CD4-positive, alpha-beta T cell (primary cell): Measurements from ENCODE around the gene GOPC. TPM values are rescaled to one million over a fixed set of nuclear protein-coding genes. Genes with fewer than 3 reads are reported as not detected.

Source experiments
- ATAC-seq: fragments of 200-7000 bp; cut with Tn5 transposase; one replicate; pipeline ENCODE4 v1.10.0; 2022; ENCODE audit warnings: mild to moderate bottlenecking; ENCODE audit not compliant: poor library complexity
- CTCF ChIA-PET: fragments of 350-600 bp; sonication (Branson Sonifier 250); formaldehyde crosslinking; loops from one replicate; lab custom pipeline; 2021; ENCODE audit warnings: antibody characterized with exemption, inconsistent platforms; lab: Charles Lee
- POLR2A ChIA-PET: fragments of 350-600 bp; sonication (Branson Sonifier 250); formaldehyde crosslinking; loops from one replicate; lab custom pipeline; 2021; ENCODE audit warnings: antibody characterized with exemption, inconsistent platforms; lab: Charles Lee
- DNase-seq, 14 experiments: peaks; one replicate each; pipeline ENCODE4 v3.0.0-alpha.2; 2013 to 2020; ENCODE audit warnings: mixed read lengths in 2 of 14
- H3K27ac ChIP-seq, 2 donors: one replicate each; pipeline versions ENCODE4 v1.5.1 to v1.7.0; 2013; ENCODE audit warnings: low read length in 2 of 2, low read depth in 1 of 2, mild to moderate bottlenecking in 1 of 2
- H3K27me3 ChIP-seq, 2 experiments: 1 replicate in 1 of 2; 2 replicates in 1 of 2; pipeline versions ENCODE4 v1.6.1 to v1.7.0; 2013; ENCODE audit warnings: low read length in 2 of 2, control low read depth in 1 of 2, mild to moderate bottlenecking in 1 of 2, moderate library complexity in 1 of 2; ENCODE audit not compliant: insufficient read depth in 2 of 2, control insufficient read depth in 1 of 2
- H3K36me3 ChIP-seq: one replicate; pipeline ENCODE4 v1.6.1; 2013; ENCODE audit warnings: low read length, control low read depth; ENCODE audit not compliant: insufficient read depth
- H3K4me1 ChIP-seq: one replicate; pipeline ENCODE4 v1.6.1; 2013; ENCODE audit warnings: low read length, control low read depth; ENCODE audit not compliant: insufficient read depth
- H3K4me3 ChIP-seq: one replicate; pipeline ENCODE4 v1.5.1; 2013; ENCODE audit warnings: mild to moderate bottlenecking, low read length, moderate library complexity
- H3K9me3 ChIP-seq, 2 experiments: 1 replicate in 1 of 2; 2 replicates in 1 of 2; pipeline versions ENCODE4 v1.6.1 to v1.7.0; 2013; ENCODE audit warnings: low read length in 2 of 2, mild to moderate bottlenecking in 2 of 2, control low read depth in 1 of 2, moderate library complexity in 1 of 2; ENCODE audit not compliant: control insufficient read depth in 1 of 2, insufficient read depth in 1 of 2
- H3K27ac Mint-ChIP-seq: one replicate; pipeline ENCODE4 v1.8.0; 2020; ENCODE audit warnings: mixed read lengths
- H3K27me3 Mint-ChIP-seq: one replicate; pipeline ENCODE4 v1.8.0; 2021; ENCODE audit warnings: mixed read lengths
- H3K36me3 Mint-ChIP-seq: one replicate; pipeline ENCODE4 v1.8.0; 2021; ENCODE audit warnings: low read depth, mixed read lengths
- H3K4me1 Mint-ChIP-seq: one replicate; pipeline ENCODE4 v1.8.0; 2021; ENCODE audit warnings: low read depth, mixed read lengths
- H3K4me3 Mint-ChIP-seq: one replicate; pipeline ENCODE4 v1.8.0; 2020; ENCODE audit warnings: mild to moderate bottlenecking, mixed read lengths
- H3K9me3 Mint-ChIP-seq: one replicate; pipeline ENCODE4 v1.8.0; 2020; ENCODE audit warnings: mixed read lengths
- intact Hi-C, 2 experiments: fragments of 100-400 bp; cut with DNase I in 1 of 2; cut with micrococcal nuclease in 1 of 2; formaldehyde crosslinking; loops; one replicate each; pipeline versions ENCODE4 v1.15.1 to v1.9.0; 2023 to 2025; cut with DNase I, micrococcal nuclease
- total RNA-seq, 174 experiments: library from RNA in 2 of 174; stranded (reverse) in 2 of 174; gene quantifications; one replicate each; pipeline ENCODE4 v1.2.3 and lab custom pipeline; 2021 to 2026
- TF ChIP-seq, protein P1 (sequence below): fragments of 200-600 bp; IDR thresholded peaks from one replicate; pipeline ENCODE4 v1.8.0; 2022; ENCODE audit warnings: antibody characterized with exemption, mild to moderate bottlenecking

GOPC gene
- total RNA-seq, 2 experiments from 2014 or later: 9.7 to 10.8 TPM

DNA sequence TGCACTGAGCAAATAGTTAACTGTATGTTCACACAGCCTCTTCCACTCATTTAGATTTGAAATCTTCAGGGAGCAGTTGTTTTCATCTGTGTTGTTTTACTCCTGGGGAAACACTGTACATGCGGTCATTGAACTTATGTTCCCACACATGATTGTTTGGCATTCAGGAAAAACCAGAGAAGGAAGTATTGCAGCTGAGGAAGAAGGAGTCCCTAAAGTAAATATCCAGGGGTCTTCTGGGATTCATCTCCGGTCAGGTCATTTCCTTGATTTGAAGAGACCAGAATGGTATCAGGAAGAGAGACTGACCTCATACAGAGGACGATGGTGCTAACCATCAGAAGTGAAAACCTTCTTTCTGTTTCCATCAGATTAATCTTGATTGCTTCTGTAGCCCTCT, 67.3 kb downstream of the GOPC start:
- Histone ChIP-seq H3K27me3 (no peaks in the 10 kb centered on the region), H3K4me3 (no peak overlapping the region), H3K9me3 (no peaks in the 10 kb centered on the region), H3K4me1 (no peaks in the 10 kb centered on the region), H3K27ac (no peak overlapping the region), H3K36me3 (no peaks in the 10 kb centered on the region)
- Mint-ChIP-seq H3K27ac (no peak overlapping the region), H3K36me3 (no peaks in the 10 kb centered on the region), H3K27me3 (peaks cover 15% of the 10 kb centered on the region), H3K9me3 (no peaks in the 10 kb centered on the region), H3K4me3 (no peak overlapping the region), H3K4me1 (no peaks in the 10 kb centered on the region)
- TF ChIP-seq, protein P1, sequence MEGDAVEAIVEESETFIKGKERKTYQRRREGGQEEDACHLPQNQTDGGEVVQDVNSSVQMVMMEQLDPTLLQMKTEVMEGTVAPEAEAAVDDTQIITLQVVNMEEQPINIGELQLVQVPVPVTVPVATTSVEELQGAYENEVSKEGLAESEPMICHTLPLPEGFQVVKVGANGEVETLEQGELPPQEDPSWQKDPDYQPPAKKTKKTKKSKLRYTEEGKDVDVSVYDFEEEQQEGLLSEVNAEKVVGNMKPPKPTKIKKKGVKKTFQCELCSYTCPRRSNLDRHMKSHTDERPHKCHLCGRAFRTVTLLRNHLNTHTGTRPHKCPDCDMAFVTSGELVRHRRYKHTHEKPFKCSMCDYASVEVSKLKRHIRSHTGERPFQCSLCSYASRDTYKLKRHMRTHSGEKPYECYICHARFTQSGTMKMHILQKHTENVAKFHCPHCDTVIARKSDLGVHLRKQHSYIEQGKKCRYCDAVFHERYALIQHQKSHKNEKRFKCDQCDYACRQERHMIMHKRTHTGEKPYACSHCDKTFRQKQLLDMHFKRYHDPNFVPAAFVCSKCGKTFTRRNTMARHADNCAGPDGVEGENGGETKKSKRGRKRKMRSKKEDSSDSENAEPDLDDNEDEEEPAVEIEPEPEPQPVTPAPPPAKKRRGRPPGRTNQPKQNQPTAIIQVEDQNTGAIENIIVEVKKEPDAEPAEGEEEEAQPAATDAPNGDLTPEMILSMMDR: no peak
- intact Hi-C loops: no loop called here
- no peak for ATAC-seq
- ChIA-PET POLR2A (no interaction called here), CTCF (no interaction called here)
- no peak for DNase-seq

DNA sequence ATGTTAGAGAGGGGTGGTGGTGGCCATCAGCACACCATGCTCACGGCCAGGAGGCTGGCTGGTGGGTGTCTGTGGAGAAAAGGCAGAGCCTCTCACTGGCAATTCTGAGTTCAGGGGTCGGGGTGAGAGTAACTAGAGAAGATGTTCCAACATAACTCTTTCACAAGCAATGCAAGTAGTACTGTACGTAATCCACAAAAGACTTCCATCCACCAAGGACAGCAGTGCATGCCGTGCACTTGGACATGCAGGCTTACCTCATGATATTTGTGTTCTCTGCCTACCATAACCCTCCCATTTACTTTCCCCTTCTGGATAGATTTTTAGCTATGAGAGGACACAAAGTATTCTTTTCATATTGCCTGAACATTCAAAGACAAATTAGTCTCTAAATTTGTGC, 68.5 kb downstream of the GOPC start:
- Histone ChIP-seq H3K4me1 (no peaks in the 10 kb centered on the region), H3K36me3 (no peaks in the 10 kb centered on the region), H3K27me3 (no peaks in the 10 kb centered on the region), H3K4me3 (no peak overlapping the region), H3K9me3 (no peaks in the 10 kb centered on the region), H3K27ac (no peak overlapping the region)
- H3K4me3 Mint-ChIP-seq: no peak overlapping the region
- POLR2A ChIA-PET: no interaction called here
- H3K27ac Mint-ChIP-seq: no peak overlapping the region
- peaks cover 11% of the 10 kb centered on the region for H3K27me3 Mint-ChIP-seq
- ATAC-seq (no peak), DNase-seq (no peak)
- no peaks in the 10 kb centered on the region for H3K4me1 Mint-ChIP-seq
- no peaks in the 10 kb centered on the region for H3K36me3 Mint-ChIP-seq
- TF ChIP-seq, protein P1: no peak
- CTCF ChIA-PET: no interaction called here
- H3K9me3 Mint-ChIP-seq: no peaks in the 10 kb centered on the region
- intact Hi-C loops: no loop called here

DNA sequence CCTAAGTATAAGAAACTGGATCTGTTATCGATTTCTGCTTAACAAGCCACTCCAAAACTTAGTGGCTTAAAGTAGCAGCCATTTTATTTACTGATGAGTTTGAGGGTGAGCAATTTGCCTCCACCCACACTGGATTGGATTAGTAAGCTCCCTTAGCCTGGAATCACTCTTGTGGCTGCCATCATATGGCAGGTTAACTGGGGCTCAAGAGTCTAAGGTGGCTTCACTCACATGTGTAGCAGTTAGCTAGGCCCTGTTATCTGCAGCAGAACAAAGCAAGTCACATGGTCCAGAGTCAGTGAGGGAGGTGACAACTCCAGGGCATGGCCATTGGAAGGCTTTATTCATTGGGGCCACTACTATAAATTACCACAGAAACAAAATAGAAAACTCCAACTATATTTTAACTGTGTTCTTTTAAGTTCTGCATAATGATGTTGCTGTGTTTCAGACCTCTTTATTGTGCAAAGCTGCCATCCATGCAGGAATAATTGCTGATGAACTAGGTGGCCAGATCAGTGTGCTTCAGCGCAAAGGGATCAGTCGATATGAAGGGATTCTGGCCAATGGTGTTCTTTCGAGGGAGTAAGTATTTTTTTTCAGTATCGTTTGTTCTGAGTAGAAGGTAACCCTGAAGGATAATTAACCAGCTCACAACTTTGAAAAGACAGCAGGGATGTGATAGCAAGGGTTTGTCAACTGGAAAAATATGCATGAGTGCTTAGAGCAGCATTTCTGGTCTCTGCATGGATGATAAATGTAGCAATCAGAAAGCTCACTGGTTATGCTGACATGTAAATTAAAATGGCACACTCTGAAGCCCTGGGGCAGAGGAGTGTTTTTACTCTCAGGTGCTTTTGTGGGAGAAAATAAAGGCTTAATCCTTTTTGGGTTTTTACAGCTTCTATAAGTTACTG, 70.2 kb downstream of the GOPC start:
- Mint-ChIP-seq H3K36me3 (no peaks in the 10 kb centered on the region), H3K27ac (no peak overlapping the region), H3K9me3 (no peaks in the 10 kb centered on the region), H3K27me3 (peaks cover 10% of the 10 kb centered on the region), H3K4me3 (no peak overlapping the region), H3K4me1 (no peaks in the 10 kb centered on the region)
- TF ChIP-seq, protein P1: no peak
- ATAC-seq (no peak), DNase-seq (no peak)
- no peaks in the 10 kb centered on the region for H3K9me3 ChIP-seq
- intact Hi-C loops: no loop called here
- H3K36me3 ChIP-seq: no peaks in the 10 kb centered on the region
- peaks cover 0 to 4% of the 10 kb centered on the region in 2 experiments for H3K27me3 ChIP-seq
- no peak overlapping the region for H3K4me3 ChIP-seq
- no peak overlapping the region for H3K27ac ChIP-seq
- H3K4me1 ChIP-seq: no peaks in the 10 kb centered on the region
- POLR2A ChIA-PET: interaction anchor here (0.7 to 1.2 kb wide), 3 partner anchors 16 to 18 kb away, joined by 3 to 4 read pairs (median 3); no protein-coding TSS in a partner anchor
- CTCF ChIA-PET: interaction anchor here (1.1 kb wide), 1 partner anchor 20 kb away, joined by 3 read pairs; no protein-coding TSS in a partner anchor
